Esophagus squamous epithelium (tissue), 5 donors: Measurements from ENCODE around the gene COL4A2. TPM values are rescaled to one million over a fixed set of nuclear protein-coding genes. Genes with fewer than 3 reads are reported as not detected.

Experiments
- DNase-seq: peaks from one replicate; lab custom pipeline; 2025; lab: John Stamatoyannopoulos, UW
- H3K27ac ChIP-seq, 4 donors: fragments of 200-600 bp; sonication (generic); one replicate each; pipeline ENCODE4 v1.5.1; 2016 to 2019; ENCODE audit warnings: mild to moderate bottlenecking in 1 of 4
- H3K27me3 ChIP-seq, 4 donors: fragments of 200-600 bp; sonication (generic); 1 replicate in 3 of 4; 2 replicates in 1 of 4; pipeline versions ENCODE4 v1.5.1 to v1.6.0; 2017 to 2021; ENCODE audit warnings: antibody characterized with exemption in 1 of 4
- H3K36me3 ChIP-seq, 3 donors: fragments of 200-600 bp; sonication (generic); one replicate each; pipeline ENCODE4 v1.5.1; 2016 to 2019
- H3K4me1 ChIP-seq, 3 donors: fragments of 200-600 bp; sonication (generic); one replicate each; pipeline ENCODE4 v1.5.1; 2017 to 2019
- H3K4me3 ChIP-seq, 4 donors: fragments of 200-600 bp; sonication (generic); 1 replicate in 3 of 4; 2 replicates in 1 of 4; pipeline ENCODE4 v1.5.1; 2016 to 2019; ENCODE audit warnings: mild to moderate bottlenecking in 2 of 4, moderate library complexity in 1 of 4
- H3K9me3 ChIP-seq, 3 donors: fragments of 200-600 bp; sonication (generic); one replicate each; pipeline ENCODE4 v1.5.1; 2016 to 2019
- POLR2A ChIP-seq, 4 donors: fragments of 450-650 bp; IDR thresholded peaks; one replicate each; pipeline ENCODE4 v1.6.1; 2017; ENCODE audit warnings: antibody characterized with exemption in 4 of 4, mild to moderate bottlenecking in 4 of 4, moderate library complexity in 3 of 4
- WGBS, 2 donors: methylation state at CpG; one replicate each; pipeline ENCODE4 v1.1.5; 2018; 5-methylcytosine and 5-hydroxymethylcytosine counted together
- intact Hi-C: fragments of 100-400 bp; cut with DNase I; formaldehyde crosslinking; loops from one replicate; pipeline ENCODE4 v1.15.0; 2022
- total RNA-seq, 4 donors: library from RNA; depleted of rRNA; stranded (reverse); fragments of >200 nt; gene quantifications; one replicate each; pipeline ENCODE4 v1.1.0, GENCODE V29; 2016
- TF ChIP-seq, protein P1 (sequence below), 6 experiments: fragments of 450-650 bp in 4 of 6; fragments of 200-600 bp in 2 of 6; sonication (generic) in 2 of 6; IDR thresholded peaks; one replicate each; pipeline ENCODE4 v1.5.1; 2016 to 2019; ENCODE audit warnings: antibody characterized with exemption in 6 of 6, mild to moderate bottlenecking in 4 of 6, moderate library complexity in 4 of 6
- donor health status: DM: yes; HTN: yes; CAD: no.

COL4A2 gene
- total RNA-seq, 4 donors from 2014 or later: 11.9 to 102 (median 43.5) TPM

DNA sequence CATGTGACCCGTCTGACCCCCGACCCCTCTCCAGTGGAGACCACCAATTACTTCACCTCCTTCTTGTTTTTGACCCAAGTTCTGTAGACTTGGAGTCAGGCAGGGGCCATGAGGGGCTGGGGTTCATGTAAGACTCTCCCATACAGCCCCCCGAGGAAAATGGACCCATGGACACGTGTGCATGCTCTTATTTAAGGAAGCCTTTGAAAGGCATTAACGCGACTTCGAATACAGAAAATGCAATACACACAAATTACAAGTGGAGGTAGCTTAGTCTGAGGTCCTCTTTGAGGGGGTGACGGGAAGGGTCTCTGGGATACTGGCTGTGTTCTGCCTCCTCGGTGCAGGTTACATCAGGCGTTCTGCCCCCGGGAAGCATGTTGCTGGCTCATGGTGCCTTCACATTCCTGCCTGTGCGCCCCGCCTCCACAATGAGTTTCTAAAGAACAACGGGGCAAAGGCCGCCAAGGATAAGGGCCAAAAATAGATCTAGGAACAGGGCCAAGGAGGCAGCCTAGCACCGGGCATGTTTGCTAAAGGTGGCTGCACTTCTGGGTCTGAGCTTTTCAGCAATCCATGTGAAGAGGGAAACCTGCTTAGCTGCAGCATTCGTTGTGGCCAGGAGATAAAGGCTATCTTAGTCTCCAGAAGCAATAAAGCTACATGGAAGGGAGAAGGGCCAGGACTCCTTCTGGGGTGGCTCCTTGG, 199.9 kb downstream of the COL4A2 start:
- Histone ChIP-seq H3K4me3 (no peak overlapping the region), H3K4me1 (peaks cover 10 to 35% (median 14%) of the 10 kb centered on the region in 3 donors), H3K9me3 (no peaks in the 10 kb centered on the region), H3K27me3 (no peaks in the 10 kb centered on the region), H3K27ac (peak overlapping the region in 3 of 4 donors; percentile 62 to 75 (median 66)), H3K36me3 (peaks cover 0 to 64% (median 9%) of the 10 kb centered on the region in 3 donors)
- DNase-seq: no peak
- WGBS, 2 donors: 46 to 57% methylated on average over 11 to 13 of the region's 17 CpGs
- intact Hi-C loops: no loop called here
- no peak for TF ChIP-seq POLR2A (IDR thresholded peaks at IDR 0.05)
- TF ChIP-seq, protein P1, sequence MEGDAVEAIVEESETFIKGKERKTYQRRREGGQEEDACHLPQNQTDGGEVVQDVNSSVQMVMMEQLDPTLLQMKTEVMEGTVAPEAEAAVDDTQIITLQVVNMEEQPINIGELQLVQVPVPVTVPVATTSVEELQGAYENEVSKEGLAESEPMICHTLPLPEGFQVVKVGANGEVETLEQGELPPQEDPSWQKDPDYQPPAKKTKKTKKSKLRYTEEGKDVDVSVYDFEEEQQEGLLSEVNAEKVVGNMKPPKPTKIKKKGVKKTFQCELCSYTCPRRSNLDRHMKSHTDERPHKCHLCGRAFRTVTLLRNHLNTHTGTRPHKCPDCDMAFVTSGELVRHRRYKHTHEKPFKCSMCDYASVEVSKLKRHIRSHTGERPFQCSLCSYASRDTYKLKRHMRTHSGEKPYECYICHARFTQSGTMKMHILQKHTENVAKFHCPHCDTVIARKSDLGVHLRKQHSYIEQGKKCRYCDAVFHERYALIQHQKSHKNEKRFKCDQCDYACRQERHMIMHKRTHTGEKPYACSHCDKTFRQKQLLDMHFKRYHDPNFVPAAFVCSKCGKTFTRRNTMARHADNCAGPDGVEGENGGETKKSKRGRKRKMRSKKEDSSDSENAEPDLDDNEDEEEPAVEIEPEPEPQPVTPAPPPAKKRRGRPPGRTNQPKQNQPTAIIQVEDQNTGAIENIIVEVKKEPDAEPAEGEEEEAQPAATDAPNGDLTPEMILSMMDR (IDR thresholded peaks at IDR 0.05): no peak

DNA sequence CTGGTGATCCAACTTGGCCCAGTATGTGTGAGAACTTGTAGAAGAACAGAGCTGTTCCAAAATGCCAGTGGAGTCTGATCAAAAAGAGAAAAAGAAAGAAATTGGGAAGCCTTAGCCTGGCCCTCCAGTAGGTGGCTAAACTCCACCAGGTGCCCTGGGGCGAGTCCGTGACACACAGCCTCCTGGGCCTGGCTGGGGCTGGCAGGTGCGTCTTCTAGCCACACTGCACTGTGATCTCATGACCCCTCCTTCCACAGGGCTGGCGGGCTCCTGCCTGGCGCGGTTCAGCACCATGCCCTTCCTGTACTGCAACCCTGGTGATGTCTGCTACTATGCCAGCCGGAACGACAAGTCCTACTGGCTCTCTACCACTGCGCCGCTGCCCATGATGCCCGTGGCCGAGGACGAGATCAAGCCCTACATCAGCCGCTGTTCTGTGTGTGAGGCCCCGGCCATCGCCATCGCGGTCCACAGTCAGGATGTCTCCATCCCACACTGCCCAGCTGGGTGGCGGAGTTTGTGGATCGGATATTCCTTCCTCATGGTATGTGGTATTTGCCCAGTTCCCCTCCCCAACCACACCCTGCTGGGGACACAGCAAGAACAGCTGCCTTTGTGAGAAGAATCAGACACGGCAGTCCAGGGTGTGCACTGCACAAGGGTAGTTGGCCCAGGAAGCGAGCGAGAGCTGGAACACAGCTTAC, 200.7 kb downstream of the COL4A2 start:
- no peak for TF ChIP-seq POLR2A (IDR thresholded peaks at IDR 0.05)
- TF ChIP-seq, protein P1 (IDR thresholded peaks at IDR 0.05): peak in 4 of 6 experiments; percentile 8 to 46 (median 17)
- Histone ChIP-seq H3K27me3 (no peaks in the 10 kb centered on the region), H3K36me3 (peaks cover 0 to 67% (median 9%) of the 10 kb centered on the region in 3 donors), H3K27ac (peak overlapping the region; percentile 54 to 75 (median 64)), H3K9me3 (no peaks in the 10 kb centered on the region), H3K4me1 (peaks cover 10 to 35% (median 14%) of the 10 kb centered on the region in 3 donors), H3K4me3 (no peak overlapping the region)
- intact Hi-C loops: no loop called here
- WGBS, 2 donors: 26 to 79% methylated on average over 7 to 12 of the region's 23 CpGs
- no peak for DNase-seq

DNA sequence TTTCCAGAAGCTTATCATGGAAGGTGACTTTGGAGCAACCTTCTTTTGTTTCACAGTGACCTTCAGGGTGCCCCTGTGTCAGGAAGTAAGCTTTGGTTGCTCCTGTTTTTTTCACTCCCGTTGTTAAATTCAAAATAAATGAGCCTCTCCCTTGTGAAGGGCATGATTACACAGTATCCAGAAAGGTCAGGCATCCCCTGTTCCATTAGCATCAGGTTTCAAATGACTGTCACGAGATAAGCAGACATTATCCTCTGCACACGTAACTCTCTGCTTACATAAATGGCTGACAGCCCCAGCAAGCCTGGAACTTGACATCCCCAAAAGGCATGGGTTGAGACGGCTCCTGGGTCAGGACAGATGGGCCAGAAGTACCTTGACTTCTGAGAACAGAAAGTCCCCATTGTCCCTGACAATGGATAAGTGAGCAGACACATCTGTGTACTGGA, 202.4 kb downstream of the COL4A2 start:
- no peak for TF ChIP-seq POLR2A (IDR thresholded peaks at IDR 0.05)
- TF ChIP-seq, protein P1 (IDR thresholded peaks at IDR 0.05): no peak
- peak overlapping the region in 3 of 4 donors; percentile 21 to 35 (median 30) for H3K27ac ChIP-seq
- no peaks in the 10 kb centered on the region for H3K27me3 ChIP-seq
- H3K9me3 ChIP-seq: no peaks in the 10 kb centered on the region
- 48 to 63% methylated on average over 2 of the region's 4 CpGs for WGBS, 2 donors
- no peak for DNase-seq
- intact Hi-C loops: no loop called here
- H3K4me3 ChIP-seq: no peak overlapping the region
- peaks cover 10 to 35% (median 14%) of the 10 kb centered on the region in 3 donors for H3K4me1 ChIP-seq
- H3K36me3 ChIP-seq: peaks cover 0 to 53% (median 0%) of the 10 kb centered on the region in 3 donors

DNA sequence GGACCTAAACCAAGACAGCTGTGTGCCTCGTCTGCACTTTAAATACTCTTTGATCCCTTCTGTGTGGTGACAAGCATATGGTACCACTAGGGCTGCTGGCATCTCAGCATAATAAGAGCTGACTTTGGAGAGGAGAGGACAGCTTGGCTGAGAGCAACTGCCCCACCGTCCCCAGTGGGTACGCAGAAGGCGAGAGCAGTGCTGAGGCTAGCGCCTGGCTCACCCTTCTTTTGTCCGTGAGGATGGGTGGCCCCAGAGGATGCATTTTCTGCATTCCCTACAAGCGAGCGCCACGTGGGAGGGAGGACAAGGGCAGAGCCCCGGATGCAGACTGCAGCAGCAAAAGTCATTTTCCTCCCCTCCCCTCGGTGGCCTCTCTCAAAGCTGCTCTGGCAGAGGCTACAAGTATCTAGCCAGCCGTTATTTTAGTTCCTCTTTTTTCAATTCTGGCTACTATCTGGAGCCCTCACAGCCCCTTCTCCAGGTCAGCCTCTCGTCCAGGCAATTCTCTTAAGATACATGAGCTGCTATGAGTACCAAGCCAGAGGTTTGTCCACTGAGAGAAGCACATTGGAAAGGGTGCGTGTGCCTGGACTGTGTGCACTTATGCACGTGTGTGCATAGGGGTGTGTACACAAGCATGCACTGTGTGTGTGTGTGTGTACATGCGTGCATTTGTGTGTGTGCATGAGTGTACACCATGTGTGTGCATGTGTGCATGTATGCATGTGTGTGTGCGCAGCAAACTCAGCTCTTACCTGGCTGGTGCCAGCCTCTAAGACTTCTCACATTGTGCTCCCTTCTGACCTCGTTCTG, 203.1 kb downstream of the COL4A2 start:
- H3K27me3 ChIP-seq: no peaks in the 10 kb centered on the region
- H3K9me3 ChIP-seq: no peaks in the 10 kb centered on the region
- TF ChIP-seq POLR2A (IDR thresholded peaks at IDR 0.05): no peak
- TF ChIP-seq, protein P1 (IDR thresholded peaks at IDR 0.05): no peak
- intact Hi-C loops: no loop called here
- DNase-seq: no peak
- peaks cover 0 to 47% (median 0%) of the 10 kb centered on the region in 3 donors for H3K36me3 ChIP-seq
- WGBS, 2 donors: 72% methylated on average over 10 to 13 of the region's 18 CpGs
- peak overlapping the region in 3 of 4 donors; percentile 21 to 35 (median 30) for H3K27ac ChIP-seq
- H3K4me1 ChIP-seq: peaks cover 10 to 35% (median 14%) of the 10 kb centered on the region in 3 donors
- H3K4me3 ChIP-seq: no peak overlapping the region
